Kidney (tissue), 14 donors: ENCODE measurements around the gene NECTIN1. TPM values are rescaled to one million over a fixed set of nuclear protein-coding genes. Genes with fewer than 3 reads are reported as not detected.

ENCODE experiments used
- DNase-seq, 5 donors: peaks; one replicate each; pipeline ENCODE4 v3.0.0-alpha.2; 2013 to 2020
- FAIRE-seq: peaks from 2 replicates; lab custom pipeline; 2012; peaks lifted over from hg19 to GRCh38; lab: Jason Lieb, UNC
- H3K27ac ChIP-seq, 2 donors: one replicate each; pipeline ENCODE4 v1.7.0; 2013; ENCODE audit warnings: low read depth in 2 of 2, low read length in 2 of 2, inconsistent platforms in 1 of 2
- H3K27me3 ChIP-seq: one replicate; pipeline ENCODE4 v1.7.1; 2013; ENCODE audit warnings: low read length, inconsistent platforms; ENCODE audit not compliant: control insufficient read depth, insufficient read depth
- H3K36me3 ChIP-seq, 3 donors: one replicate each; pipeline versions ENCODE4 v1.7.0 to v1.7.1; 2013; ENCODE audit warnings: low read length in 3 of 3, control low read depth in 1 of 3, inconsistent platforms in 1 of 3; ENCODE audit not compliant: insufficient read depth in 3 of 3, control insufficient read depth in 2 of 3
- H3K4me1 ChIP-seq, 3 donors: one replicate each; pipeline versions ENCODE4 v1.7.0 to v1.7.1; 2013; ENCODE audit warnings: low read length in 3 of 3, inconsistent platforms in 1 of 3, low read depth in 1 of 3; ENCODE audit not compliant: control insufficient read depth in 2 of 3, insufficient read depth in 2 of 3
- H3K4me3 ChIP-seq, 3 donors: one replicate each; pipeline versions ENCODE4 v1.7.0 to v1.8.1; 2013; ENCODE audit warnings: low read length in 3 of 3, control low read depth in 1 of 3, inconsistent platforms in 1 of 3
- H3K9ac ChIP-seq, 3 donors: one replicate each; pipeline versions ENCODE4 v1.7.0 to v1.7.1; 2013; ENCODE audit warnings: low read length in 3 of 3, control low read depth in 1 of 3, inconsistent platforms in 1 of 3
- H3K9me3 ChIP-seq, 3 donors: one replicate each; pipeline versions ENCODE4 v1.7.0 to v1.7.1; 2013; ENCODE audit warnings: low read length in 3 of 3, control low read depth in 1 of 3, inconsistent platforms in 1 of 3; ENCODE audit not compliant: control insufficient read depth in 2 of 3, insufficient read depth in 1 of 3
- CTCF ChIP-seq: IDR thresholded peaks from 3 replicates; pipeline ENCODE4 v1.5.1; 2012; ENCODE audit warnings: mild to moderate bottlenecking, moderate library complexity, borderline replicate concordance; ENCODE audit not compliant: insufficient read depth; ENCODE audit errors: extremely low read depth
- intact Hi-C: fragments of 100-400 bp; cut with DNase I; formaldehyde crosslinking; loops from one replicate; pipeline ENCODE4 v1.11.1; 2022
- polyA plus RNA-seq: library from polyadenylated mRNA; stranded (reverse); fragments of 350-450 nt; fragmentation: Illumina TruSeq; extraction: RNeasy Lipid Tissue Mini Kit (QIAGEN cat#74804); gene quantifications from one replicate; pipeline ENCODE4 v1.2.3, GENCODE V29; 2014; ENCODE audit warnings: low read depth, low replicate concordance; ENCODE audit not compliant: insufficient read depth
- total RNA-seq: library from RNA; stranded (reverse); fragmentation: NEBNext Ultra II Directional; extraction: Animal tissue kit (Norgen Biotek cat#: 25700); gene quantifications from one replicate; pipeline ENCODE4 v1.2.1, GENCODE V29; 2021
- donor health status: control.
- donor health status: control.
- donor health status: control.
- donor health status: control.
- donor health status: control.
- donor health status: DM: yes; HTN: yes; CAD: no.
- donor health status: Normal renal cell carcinoma (clear cell type).

Gene NECTIN1
- total and polyA plus RNA-seq, 2 donors from 2014 or later: 6.0 to 13.2 TPM

GRCh38 chr11:119763071-119763728 is 34.2 kb upstream of the NECTIN1 start:
- H3K4me3 ChIP-seq: no peak overlapping the region
- H3K9ac ChIP-seq: no peak overlapping the region
- H3K27ac ChIP-seq: no peak overlapping the region
- H3K9me3 ChIP-seq: peaks cover 0 to 7% (median 0%) of the 10 kb centered on the region in 3 donors
- TF ChIP-seq CTCF: no peak
- H3K36me3 ChIP-seq: no peaks in the 10 kb centered on the region
- FAIRE-seq: no peak
- peaks cover 0 to 11% (median 0%) of the 10 kb centered on the region in 3 donors for H3K4me1 ChIP-seq
- no peak for DNase-seq
- H3K27me3 ChIP-seq: no peaks in the 10 kb centered on the region
- intact Hi-C loops: no loop called here

GRCh38 chr11:119759747-119760412 is 30.9 kb upstream of the NECTIN1 start:
- no peaks in the 10 kb centered on the region for H3K27me3 ChIP-seq
- H3K9me3 ChIP-seq: no peaks in the 10 kb centered on the region
- no peak overlapping the region for H3K9ac ChIP-seq
- H3K36me3 ChIP-seq: no peaks in the 10 kb centered on the region
- no peak overlapping the region for H3K27ac ChIP-seq
- peaks cover 0 to 10% (median 0%) of the 10 kb centered on the region in 3 donors for H3K4me1 ChIP-seq
- DNase-seq (no peak), FAIRE-seq (no peak)
- TF ChIP-seq CTCF: no peak
- intact Hi-C loops: no loop called here
- H3K4me3 ChIP-seq: no peak overlapping the region

GRCh38 chr11:119759324-119759723 is 30.3 kb upstream of the NECTIN1 start:
- intact Hi-C loops: no loop called here
- FAIRE-seq (no peak), DNase-seq (no peak)
- Histone ChIP-seq H3K4me1 (peaks cover 0 to 5% (median 0%) of the 10 kb centered on the region in 3 donors), H3K9ac (no peak overlapping the region), H3K4me3 (no peak overlapping the region), H3K27ac (no peak overlapping the region), H3K36me3 (no peaks in the 10 kb centered on the region), H3K9me3 (no peaks in the 10 kb centered on the region), H3K27me3 (no peaks in the 10 kb centered on the region)
- no peak for TF ChIP-seq CTCF
